GM21515 (cell line): ENCODE results near the gene LYPD5.

Source experiments
- ATAC-seq: cut with Tn5 transposase; IDR thresholded peaks from one replicate; pipeline ENCODE4 v1.9.1; 2021; ENCODE audit not compliant: unreplicated experiment

The LYPD5 gene

GRCh38 chr19:43754503-43755255 lies 47.6 kb downstream of the LYPD5 start, which contains the start of gene SMG9:
Gene SMG9, minus strand, starts transcription at chr19:43754962. Its CDS starts 4,221 bp downstream, at chr19:43750741.
- ATAC-seq = peak; percentile 50

- no peak for ATAC-seq
Measured at GRCh38 chr19:43754253-43754502, 48.1 kb downstream of the LYPD5 start.

DNA sequence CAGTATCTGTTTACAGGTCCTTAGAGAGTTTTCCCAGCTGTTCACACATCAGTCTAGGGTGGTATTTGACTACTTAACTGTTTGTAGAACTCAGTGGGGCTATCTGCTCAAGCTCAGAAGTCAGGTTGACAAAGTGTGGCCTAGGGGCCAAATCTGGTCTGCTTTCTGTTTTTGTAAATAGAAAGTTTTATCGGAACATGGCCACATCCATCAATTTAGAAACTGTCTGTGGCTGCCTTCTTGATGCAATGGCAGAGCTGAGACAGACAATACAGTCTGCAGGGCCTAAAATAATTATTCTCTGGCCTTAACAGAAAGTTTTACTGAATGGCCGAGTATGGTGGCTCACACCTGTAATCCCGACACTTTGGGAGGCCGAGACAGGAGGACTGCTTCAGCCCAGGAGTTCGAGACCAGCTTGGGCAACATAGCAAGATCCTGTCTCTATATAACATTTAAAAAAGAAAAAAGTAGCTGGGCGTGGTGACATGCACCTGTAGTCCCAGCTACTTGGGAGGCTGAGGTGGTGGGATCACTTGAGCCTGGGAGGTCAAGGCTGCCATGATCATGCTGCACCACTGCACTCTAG lies 49.9 kb downstream of the LYPD5 start:
- no peak for ATAC-seq

DNA sequence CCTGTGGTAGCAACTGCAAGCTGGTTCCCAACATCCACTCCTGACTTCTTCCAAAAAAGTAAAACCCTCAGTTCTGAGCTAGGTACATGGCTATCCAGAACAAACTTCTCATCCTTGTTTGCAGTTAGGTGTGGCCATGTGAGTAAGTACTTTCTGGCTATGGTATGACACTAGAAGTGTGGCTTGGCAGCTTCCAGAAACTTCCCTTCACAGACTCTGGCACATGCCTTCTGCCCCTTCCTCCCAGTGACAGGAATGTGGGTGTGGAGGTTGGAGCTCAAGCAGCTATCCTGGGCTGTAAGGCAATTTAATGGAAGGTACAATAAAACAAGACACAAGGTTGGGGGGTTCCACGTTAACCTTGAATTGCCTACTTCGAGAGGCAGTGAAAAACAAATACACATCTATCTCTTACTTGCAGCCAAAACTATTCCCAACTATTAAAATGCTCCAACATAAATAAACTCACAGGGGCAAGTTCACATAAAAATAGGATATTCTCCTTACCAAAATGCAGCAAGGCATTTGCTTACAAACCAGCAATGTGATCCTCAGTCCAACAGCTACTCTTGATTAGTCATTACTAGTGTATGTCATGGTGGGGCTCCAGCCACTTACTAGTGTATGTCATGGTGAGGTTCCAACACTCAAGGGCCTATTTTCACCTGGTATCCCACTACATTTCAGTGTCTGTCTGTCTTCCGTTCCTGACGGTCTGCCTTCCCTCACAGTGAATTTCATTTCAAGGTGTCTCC lies 50.6 kb downstream of the LYPD5 start:
- ATAC-seq = no peak

DNA sequence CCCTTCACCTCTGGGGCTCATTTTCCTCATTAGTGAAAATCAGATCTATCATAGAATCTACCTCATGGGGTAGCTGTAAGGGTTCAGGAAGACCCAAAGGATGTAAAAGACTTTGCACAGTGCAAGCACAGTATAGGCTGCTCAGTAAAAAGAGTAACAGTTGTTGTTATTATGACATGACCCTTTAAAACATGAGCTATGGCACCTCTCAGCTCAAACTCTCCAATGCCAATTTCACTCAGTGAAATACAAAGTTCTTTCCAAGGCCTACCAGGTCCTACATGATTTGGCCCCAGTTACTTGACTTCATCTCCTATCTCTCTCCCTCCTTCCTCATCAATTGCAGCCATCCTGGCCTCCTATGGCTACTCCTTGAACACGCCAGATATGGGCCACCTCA lies 52.3 kb downstream of the LYPD5 start:
- ATAC-seq = no peak

- no peak for ATAC-seq
Measured at GRCh38 chr19:43749152-43749551, 53.1 kb downstream of the LYPD5 start.

DNA sequence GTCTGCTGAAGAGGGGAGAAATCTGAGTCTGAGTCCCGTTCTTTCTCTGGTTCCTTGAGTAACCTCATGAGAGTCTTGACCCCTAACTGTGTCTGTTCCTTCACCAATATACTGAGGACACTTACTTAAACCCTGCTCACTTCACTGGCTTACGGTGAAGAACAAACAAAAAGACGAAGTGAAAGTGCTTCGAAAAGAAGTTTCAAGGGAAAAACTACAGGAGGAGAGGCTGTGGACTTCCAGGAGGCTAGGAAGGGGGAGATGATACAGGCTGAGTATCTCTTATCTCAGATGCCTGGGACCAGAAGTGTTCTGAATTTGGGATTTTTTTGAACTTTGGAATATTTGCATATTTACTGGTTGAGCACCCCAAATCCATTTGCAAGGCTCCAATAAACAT lies 53.6 kb downstream of the LYPD5 start:
- ATAC-seq = no peak

DNA sequence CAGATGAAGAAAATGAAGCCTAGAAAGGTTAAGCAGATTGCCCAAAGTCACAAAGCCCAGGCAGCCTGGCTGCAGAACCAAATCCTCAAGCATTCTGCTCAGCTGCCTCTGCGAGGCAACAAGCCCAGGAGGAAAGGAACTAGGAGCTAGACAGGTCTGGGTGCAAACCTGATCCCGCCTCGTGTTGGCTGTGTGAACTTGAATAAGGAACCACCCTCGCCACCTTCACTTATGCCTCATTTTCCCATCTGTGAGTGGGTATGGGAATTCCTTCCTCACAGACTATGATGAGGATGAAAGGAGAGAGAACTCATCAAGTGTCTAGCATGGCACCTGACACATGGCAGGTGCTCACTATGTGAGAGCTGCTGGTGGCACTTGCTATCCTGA lies 54.0 kb downstream of the LYPD5 start:
- ATAC-seq = no peak

DNA sequence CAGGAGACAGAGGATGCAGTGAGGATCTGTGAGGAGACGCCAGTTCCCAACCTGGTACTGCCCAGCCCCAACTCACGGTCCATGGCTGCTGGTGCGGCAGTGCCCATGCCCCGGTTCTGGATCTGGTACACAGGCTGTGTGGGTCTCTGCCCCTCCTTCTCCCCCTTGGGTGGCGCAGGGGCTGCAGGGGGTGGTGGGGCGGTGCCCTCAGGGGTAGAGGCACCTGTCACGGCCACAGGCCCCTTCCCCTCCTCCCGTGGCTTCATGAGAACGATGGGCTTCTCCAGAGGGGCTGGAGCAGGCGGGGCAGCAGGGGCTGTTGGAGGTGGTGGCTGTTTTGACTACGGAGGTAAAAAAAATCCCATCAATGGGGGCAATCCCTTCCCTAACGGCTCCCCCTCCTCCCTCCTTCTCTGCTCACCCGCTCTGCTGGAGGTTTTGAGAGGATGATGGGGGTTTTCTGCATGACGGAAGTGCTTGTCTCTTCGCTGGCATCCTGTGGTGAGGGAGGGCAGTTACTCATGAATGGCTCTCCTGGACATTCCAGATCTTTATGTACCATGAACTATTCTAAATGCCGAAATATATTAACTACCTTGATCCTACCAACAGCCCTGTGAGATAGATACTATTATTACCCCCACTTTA lies 54.6 kb downstream of the LYPD5 start:
- ATAC-seq = no peak
